Measurements from ENCODE around the gene CEND1.

GRCh38 chr11:816433-816779, 26.5 kb upstream of the CEND1 start:
- no peak for TF ChIP-seq CTCF (IDR thresholded peaks at IDR 0.05; ENCODE audit: poor library complexity, severe bottlenecking)
- no peak for TF ChIP-seq EZH2 (IDR thresholded peaks at IDR 0.05; ENCODE audit: borderline replicate concordance, insufficient read depth, low read length, poor library complexity, severe bottlenecking)
- TF ChIP-seq TAF1 (IDR thresholded peaks at IDR 0.05; ENCODE audit: low read depth) = no peak
- no peak for TF ChIP-seq EP300 (conservative IDR thresholded peaks at IDR 0.05; ENCODE audit: poor library complexity, severe bottlenecking)
- TF ChIP-seq SMC3 (conservative IDR thresholded peaks at IDR 0.05; ENCODE audit: poor library complexity) = no peak
- TF ChIP-seq RAD21 (conservative IDR thresholded peaks at IDR 0.05) = no peak
